WI38 (cell line): ENCODE results near the gene IQGAP3.
A peak's percentile ranks its signal among the peaks of the same experiment; 100 is the strongest.

ENCODE experiments used
- H3K4me3 ChIP-seq: 2 replicates; pipeline ENCODE4 v1.5.1; 2011; ENCODE audit warnings: low read depth, mild to moderate bottlenecking, control low read depth, low read length
- CTCF ChIP-seq: IDR thresholded peaks from 2 replicates; pipeline ENCODE4 v1.5.1; 2012; ENCODE audit warnings: low read depth, mild to moderate bottlenecking, control low read depth, low read length

Gene IQGAP3

GRCh38 chr1:156504438-156504813, 67.9 kb downstream of the IQGAP3 start:
- no peak for TF ChIP-seq CTCF

DNA sequence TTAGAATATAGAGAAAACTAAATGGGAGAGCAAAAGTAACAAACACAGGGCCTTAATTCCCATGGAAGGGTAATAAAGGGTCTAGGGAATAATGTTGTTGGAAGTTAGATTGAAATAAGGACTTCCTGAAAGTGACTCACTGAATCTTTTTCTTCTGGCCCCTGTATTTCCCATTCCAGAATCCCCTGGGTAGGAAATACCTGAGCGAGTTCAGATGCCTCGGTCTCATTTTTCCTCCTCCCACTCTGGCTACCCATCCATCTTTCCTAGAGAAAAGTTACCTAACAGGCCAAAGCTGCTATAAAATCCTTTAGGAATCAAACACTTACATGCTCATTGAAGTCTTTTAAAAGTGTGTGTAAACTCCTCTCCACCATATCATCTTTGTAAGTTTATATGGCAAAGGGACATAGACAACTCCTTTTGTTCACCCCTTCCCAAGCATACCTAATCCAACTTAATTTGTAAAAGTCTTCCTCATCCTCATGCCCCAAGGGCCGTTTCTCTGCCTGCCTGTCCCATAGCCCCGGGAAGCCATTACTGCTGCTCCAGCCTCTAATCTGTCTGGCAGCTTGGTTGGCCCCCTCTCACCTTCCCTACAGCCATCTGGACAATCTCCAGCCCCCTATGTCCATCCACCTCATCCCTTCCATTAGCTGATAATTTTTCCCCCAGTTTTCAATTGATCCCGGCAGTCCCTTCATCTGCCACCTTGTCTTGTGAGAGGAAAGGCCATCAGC, 68.5 kb downstream of the IQGAP3 start:
- H3K4me3 ChIP-seq: no peak overlapping the region; the same call in 1 of the 2 replicates
- no peak for TF ChIP-seq CTCF

More at GRCh38 chr1:156504438-156504813, 67.9 kb downstream of the IQGAP3 start:
- H3K4me3 ChIP-seq: no peak overlapping the region; the same call in 1 of the 2 replicates

DNA sequence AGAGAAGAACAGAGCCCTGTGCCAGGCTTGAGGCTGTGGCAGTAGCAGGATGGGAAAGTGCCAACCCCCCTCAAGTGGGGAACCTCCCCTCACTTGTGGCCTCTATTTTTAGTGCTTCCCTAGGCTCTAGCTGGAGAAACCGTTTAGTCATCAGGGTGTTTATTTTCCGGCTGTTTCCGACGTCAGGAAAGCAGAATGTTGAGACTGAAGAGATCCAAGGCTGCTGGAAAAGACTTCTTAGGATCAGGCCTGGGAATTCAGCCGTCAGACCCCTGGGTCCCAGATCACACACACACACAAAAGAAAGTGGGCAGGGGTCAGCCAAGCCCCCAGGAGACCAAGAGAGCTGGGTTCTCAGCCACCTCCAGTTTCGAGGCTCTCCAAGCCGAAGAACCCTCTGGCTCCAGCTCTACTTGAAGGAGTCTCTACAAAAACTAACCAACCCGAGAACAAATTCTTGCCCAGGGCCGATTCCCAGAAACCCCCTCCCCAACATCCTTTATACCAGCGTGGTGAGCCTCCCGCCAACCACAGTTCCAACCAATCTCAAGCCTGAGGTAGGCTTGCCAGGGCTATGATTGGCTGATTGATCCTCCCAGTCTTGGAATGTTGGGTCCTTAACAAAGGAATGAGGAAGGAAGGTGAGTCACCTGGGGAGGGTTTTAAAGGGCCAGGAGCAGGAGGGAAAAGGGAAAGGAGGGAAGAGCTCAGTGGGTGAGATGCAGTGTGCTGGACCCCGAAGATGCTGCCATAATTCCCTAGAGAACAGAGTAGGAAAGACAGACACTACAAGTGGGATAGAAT, 69.3 kb downstream of the IQGAP3 start:
- TF ChIP-seq CTCF: no peak
- peak overlapping the region; percentile 51 for H3K4me3 ChIP-seq

DNA sequence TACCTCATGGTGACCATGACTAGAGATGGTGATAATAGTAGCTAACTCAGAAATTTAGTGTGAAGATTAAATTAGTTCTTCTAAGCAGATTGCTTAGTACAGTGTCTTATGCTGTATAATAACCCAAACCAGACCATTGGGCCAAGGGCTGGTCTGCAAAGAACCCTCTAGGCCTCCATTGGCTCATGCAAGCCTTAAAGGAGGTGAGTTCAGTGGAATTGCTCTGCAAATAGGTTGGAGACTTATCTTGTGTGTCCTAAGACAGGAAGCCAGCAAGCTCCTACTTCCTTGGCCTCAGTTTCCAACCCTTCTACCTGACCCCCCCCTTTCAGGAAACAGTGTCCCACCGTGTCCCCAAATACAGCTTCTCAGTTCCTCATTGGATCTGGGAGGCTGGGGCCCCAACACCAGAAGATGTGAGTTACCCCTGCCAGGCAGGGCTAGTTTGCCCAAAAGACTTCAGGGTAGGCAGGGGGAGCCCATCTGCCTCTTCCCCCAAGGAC, 69.9 kb downstream of the IQGAP3 start:
- H3K4me3 ChIP-seq: 0 out of 2 replicates have a peak overlapping the region, but pooled peaks have one; percentile 12

GRCh38 chr1:156500793-156501506, 71.4 kb downstream of the IQGAP3 start:
- TF ChIP-seq CTCF: peak; percentile 18; the same call in 1 of the 2 replicates
- peak overlapping the region; percentile 79 for H3K4me3 ChIP-seq

More for the DNA sequence above, 69.9 kb downstream of the IQGAP3 start:
- no peak for TF ChIP-seq CTCF

DNA sequence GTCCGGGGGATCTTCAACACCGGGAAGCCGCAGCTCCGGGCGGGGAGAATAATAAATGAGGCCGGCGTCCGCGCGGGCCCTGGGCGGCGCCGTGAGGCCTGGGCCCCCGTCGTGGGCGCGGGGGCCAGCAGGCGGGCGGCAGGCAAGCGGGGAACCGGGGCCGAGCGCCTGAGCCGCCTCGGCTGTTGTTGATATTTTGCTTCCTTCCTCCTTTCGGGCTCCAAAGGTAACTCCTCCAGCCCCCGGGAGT, 71.9 kb downstream of the IQGAP3 start, which contains the start of gene MEF2D:
Gene MEF2D (minus strand): TSS at position 233 of the 250 bp plus-strand sequence. CDS start 17,483 bp downstream, outside the sequence.
- H3K4me3 ChIP-seq: peak within 1 kb of the TSS; percentile 79
- no peak for TF ChIP-seq CTCF
